HuH-7.5 (cell line): ENCODE measurements around the gene MAPK9.

Source experiments
- DNase-seq: peaks from one replicate; pipeline ENCODE4 v3.0.0; 2011; ENCODE audit warnings: low spot score

The MAPK9 gene

DNA sequence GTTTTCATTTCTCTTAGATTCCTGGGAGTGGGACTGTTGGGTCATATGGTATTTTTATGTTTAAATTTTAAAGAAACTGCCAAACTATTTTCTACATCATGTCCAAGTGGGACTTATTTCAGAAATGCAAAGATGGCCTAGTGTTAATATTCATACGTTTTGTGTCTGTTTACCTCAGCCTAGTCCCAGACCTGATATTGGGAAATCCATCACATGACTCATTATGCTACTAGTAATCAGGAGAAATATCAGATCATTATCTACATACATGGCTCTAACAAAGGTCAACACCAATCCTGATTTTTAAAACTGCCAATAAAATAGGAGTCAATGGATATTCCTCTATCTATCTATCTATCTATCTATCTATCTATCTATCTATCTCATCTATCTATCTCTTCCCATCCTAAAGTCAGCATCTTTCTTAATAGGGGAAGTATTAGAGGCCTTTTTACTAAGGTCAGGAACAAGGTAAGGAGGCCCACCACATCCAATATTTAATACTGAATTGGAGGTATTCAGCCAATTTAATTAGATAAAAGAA, 87.5 kb downstream of the MAPK9 start:
- no peak for DNase-seq

DNA sequence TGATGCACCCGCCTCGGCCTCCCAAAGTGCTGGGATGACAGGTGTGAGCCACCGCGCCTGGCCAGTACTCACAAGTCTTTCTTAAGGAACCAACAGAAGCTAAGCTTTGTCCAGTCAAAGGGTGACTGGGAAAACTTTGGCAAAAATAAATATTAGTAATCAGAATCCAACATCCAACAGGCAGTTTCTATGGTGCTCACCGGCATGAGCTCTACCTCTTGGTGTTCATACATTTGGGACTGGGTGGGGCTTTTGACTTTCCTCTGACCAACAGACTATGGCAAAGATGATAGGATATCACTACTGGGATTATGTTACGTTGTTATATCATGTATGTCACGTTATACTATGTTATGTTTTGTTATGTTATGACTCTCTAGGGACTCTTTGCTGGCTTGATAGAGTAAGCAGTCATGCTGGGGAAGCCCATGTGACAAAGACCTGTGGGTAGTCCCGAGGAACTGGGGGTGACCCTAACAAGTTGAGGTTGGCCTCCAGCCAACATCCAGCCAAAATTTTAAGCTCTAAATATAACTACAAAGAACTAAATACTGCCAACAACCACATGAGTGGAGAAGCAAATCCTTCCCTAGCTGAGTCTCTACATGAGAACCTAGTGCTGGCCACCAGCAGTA, 88.8 kb downstream of the MAPK9 start:
- no peak for DNase-seq

GRCh38 chr5:180201051-180201987, 90.6 kb downstream of the MAPK9 start:
- DNase-seq = peak; percentile 64

GRCh38 chr5:180199390-180199789, 92.5 kb downstream of the MAPK9 start:
- DNase-seq = no peak

GRCh38 chr5:180198208-180198607, 93.7 kb downstream of the MAPK9 start:
- DNase-seq = no peak

GRCh38 chr5:180197016-180197702, 94.7 kb downstream of the MAPK9 start:
- DNase-seq = no peak

GRCh38 chr5:180194410-180195345, 97.2 kb downstream of the MAPK9 start:
- no peak for DNase-seq

DNA sequence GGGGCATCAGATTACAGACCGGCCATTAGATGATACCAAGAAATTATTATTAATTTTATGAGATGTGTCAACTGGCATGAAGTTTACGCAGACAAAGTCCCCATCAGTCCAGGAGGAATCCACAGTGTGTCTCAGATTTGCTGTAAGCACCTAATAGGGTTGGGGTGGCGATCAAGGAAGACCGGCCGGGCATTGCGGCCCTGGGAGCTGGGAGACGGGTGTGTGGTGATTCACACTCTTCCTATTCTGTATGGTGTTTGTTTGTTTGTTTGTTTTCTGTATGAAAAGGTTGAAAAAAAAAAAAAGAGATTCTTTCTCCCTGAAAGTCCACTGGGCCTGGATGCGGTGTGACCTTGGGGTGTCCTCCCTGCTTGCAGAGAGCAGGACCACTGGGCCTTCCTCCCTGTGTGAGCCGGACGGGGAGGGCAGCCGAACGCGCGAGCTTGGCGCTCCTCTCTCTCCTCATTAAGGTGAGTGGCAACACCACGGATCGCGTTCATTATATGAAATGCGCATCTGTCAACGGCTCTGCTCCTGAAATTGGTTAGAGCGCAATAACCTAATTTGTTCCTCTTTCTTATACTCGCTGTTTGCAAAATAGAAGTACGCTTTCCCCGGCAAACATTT, 98.0 kb downstream of the MAPK9 start:
- no peak for DNase-seq

DNA sequence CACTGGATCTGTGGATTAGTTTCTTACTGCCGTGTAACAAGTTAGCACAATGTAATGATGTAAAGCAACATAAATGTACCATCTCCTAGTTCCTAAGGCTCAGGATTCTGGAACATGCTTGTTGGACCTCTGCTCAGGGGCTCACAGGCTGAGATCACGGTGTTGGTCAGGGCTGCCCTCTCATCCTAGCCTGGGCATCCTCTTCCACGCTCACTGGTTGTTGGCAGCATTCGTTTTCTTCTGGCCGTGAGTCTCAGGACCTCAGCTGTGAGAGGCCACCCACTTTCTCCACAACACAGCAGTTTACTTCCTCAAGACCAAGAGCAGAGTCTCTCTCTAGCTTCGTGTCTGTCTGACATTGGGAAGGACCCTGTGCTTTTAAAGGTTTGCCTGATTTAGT, 100.2 kb downstream of the MAPK9 start:
- DNase-seq = no peak

GRCh38 chr5:180187767-180188166, 104.1 kb downstream of the MAPK9 start:
- no peak for DNase-seq
